ENCODE results near the gene LPGAT1.

Gene LPGAT1

DNA sequence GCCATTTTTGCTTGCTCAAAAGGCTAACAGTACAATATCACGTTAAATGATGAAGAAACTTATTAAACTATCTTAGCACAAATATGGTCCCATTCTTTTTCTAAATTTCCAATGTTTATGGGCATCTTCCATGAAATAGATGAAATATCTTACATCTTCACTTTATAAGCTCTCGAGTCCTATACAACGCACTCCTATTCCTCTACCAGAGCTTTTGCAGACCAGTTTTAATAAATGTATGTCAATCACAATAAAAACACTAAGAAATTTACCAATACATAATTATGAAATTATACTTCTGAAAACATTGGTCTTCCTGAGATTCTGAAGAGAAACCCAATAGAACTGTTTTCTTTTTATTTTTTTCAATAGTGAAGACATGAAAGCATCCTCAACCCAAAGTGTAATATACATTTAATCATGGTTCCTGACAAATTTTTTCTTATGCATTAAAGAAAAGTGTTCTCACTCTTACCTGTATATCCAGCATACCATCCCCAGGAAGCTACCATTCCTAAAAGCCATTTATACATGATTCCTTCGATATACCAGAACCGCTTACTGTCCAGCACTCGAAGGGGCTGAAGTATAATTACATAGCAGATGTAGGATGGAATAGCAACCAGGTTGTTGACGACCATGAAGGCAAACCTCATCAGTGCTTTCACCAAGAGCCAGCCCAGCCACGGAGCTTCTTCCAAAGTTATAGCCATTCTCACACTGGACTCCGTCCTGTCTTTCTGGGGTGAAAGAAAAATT lies 1.8 kb downstream of the LPGAT1 start:
- no peak for DNase-seq (ENCODE audit: low spot score)

DNA sequence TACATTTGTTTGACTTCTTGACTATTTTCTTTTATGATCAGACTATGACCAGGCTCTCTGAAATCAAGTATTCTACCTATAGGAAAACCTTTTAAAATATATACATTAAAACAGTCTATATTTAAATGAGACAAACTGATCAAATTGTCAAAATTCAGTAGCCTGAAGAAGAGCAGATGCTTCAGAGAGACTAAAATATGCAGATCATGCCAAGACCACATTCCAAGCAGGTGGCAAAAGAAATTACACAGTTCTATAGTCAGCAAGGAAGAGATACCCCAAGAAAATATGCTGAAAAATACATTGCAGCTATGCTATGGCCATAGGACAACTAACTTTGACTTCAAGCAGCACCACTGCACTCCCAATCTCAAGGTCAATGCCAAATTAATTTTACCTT lies 3.5 kb downstream of the LPGAT1 start:
- no peak for DNase-seq (ENCODE audit: low spot score)

DNA sequence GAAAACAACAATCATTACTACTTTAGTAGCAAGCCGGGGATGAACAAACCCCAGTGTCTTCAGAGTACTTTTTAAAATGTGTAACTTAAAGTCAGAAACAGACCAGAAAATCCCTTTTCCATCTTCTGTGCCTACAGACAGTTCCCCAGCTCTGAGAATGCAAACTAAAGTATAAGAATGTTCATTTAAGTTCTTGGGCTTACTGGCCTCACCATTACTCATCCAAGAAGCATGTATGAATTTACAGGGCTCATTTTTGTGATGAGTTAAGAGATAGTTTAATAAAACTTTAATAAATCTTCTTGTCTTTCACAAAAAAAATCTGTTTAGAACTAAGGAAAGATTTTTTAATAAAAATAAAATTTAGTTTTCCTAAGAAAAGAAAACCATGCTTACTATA lies 4.6 kb downstream of the LPGAT1 start:
- peak; percentile 53 for DNase-seq (ENCODE audit: low spot score)

DNA sequence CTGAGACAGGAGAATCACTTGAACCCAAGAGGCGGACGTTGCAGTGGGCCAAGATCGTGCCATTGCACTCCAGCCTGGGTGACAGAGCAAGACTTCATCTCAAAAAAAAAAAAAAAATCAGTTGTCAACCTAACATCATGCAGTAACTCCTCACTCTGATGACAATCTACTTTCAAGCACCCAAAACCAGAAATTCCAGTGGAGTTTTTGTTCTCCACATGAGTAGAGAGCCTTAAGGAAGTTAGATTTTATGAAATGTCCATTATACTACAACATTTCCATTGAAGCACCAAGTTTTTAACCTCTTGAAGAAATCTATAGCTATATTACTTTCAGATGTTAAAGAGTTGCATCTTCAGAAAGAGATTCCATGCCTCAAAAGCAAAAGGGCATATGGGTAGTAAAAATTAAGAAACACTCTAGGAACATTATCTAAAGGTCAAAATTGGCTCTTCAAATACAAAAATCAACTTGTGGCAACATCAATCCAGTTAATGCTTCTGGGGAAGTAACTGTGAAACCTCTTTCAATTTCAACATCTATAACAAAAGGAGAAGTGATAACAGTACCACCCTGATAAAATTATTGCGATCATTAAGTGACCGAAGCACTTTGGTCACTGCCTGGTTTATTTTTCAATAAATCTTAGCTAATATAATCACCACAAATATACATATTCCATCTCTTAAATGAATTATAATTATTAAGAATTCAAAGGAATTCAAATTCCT lies 7.7 kb downstream of the LPGAT1 start:
- DNase-seq (ENCODE audit: low spot score) = no peak

DNA sequence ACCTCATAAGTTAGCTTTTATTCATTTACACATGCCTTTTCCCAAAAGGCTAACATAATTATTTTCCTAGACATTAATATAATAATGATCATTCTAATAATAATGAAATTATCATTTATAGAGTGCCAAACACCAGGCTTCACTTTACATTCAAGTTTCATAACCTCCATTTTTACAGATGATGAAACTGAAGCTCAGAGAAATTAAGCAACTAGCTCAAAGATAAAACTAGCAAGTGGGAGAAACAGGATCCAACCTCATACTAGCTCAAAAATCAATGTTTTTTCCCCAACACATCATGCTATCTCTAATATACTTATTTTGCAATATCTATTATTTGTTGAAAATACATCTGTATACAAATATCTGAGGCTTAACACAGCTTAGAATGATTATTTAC lies 14.0 kb downstream of the LPGAT1 start:
- no peak for DNase-seq (ENCODE audit: low spot score)

DNA sequence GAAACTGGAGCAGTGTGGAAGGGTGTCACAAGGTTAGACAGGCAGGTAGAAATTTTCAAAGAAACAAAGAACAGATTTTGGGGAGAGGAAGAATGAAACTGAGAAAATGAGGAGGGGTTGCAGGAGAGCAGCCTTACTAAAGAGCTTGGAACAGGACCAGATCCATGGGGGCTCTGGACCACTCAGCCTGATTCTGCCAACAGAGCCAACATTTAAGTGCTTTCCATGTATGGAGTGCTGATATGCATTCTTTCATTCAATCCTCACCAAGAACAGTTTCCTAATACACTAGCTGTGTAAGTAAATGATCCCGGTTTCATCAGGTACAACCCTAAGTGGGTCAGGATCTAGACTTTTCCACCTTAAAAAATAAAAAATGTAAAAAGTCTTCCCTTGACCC lies 16.2 kb downstream of the LPGAT1 start:
- no peak for DNase-seq (ENCODE audit: low spot score)

DNA sequence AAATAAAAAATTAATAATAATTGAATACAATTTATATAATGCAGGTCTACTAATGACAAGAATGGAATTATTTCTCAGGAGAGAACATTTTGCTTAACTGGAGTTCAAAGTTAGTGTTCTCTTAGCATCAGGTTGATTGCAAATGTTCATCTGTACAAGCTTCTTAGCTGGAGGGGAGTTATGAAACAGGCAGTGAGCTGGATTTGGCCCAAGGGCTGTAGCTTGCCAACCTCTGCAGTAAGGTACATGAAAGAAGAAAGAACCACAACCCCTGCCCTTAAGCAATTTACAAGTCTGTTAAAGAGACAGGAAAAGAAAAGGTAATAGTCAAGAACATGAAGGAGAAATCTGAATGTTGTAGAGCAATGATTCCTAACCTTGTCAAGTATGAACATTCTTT lies 17.0 kb downstream of the LPGAT1 start:
- peak; percentile 4 for DNase-seq (ENCODE audit: low spot score)

DNA sequence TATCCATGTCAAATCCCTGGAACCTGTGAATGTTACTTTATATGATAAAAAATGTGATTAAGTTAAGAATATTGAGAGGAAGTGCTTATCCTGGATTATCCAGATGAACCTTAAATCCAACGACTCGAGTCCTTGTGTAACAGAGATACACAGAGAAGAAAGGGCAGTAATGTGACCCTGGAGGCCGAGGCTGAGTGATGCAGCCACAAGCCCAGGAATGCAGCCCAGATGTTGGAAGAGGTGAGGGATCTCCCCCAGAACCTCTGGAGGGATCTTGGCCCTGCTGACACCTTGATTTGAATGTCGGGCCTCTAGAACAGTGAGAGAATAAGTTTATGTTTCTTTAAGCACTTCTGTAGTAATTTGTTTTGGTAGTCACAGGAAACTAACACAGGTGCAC lies 18.0 kb downstream of the LPGAT1 start:
- no peak for DNase-seq (ENCODE audit: low spot score)

DNA sequence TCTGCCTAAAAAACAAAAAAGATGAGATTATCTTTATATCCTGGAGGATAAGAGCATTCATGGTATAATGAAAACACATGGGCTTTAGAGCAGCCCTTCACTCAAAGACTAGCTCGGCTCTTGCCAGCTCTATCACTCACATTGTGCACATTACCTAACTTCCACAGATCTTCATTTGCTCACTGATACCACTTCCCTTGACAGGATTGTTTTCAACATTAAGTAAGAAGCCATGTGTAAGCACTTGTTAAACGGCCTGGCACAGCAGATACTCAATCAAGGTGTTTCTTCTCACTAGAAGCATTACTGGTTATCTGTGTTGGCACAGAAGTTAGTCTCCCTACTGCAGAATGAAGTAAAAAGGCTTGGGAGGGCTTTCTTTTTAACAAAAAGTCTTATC lies 18.7 kb downstream of the LPGAT1 start:
- DNase-seq (ENCODE audit: low spot score) = no peak

DNA sequence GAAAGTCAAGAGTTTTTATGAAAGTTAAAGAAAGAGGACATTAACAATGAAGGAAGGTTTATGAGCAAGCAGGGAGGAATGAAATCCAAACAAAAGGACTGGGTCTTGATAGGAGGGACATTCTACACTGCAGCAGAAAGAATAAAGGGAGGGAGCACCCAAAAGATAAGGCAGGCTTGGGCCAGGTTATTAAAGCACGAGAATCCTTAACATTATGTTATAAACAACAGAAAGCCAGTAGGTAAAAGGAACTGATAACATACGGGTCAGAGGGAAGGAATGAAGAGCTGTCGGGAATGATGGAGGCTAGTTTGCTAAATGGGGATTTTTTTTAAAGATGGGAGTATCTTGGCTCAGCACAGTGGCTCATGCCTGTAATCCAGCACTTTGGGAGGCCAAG lies 19.4 kb downstream of the LPGAT1 start:
- no peak for DNase-seq (ENCODE audit: low spot score)

DNA sequence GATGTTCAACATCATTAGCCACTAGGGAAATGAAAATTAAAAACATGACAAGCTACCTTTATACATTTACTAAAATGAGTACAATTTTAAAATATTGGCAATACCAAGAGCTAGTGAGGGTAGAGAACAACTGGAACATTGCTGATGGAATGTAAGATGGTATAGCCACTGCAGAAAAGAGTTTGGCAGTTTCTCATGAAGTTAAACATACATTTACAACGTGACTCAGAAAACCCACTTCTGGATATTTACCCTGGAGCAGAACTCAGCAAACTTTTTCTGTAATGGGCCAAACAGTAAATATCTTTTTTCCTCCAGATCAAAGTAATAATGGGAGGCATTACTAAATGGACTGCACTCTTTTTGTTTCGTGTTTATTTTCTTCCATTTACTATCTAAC lies 22.1 kb downstream of the LPGAT1 start:
- no peak for DNase-seq (ENCODE audit: low spot score)

DNA sequence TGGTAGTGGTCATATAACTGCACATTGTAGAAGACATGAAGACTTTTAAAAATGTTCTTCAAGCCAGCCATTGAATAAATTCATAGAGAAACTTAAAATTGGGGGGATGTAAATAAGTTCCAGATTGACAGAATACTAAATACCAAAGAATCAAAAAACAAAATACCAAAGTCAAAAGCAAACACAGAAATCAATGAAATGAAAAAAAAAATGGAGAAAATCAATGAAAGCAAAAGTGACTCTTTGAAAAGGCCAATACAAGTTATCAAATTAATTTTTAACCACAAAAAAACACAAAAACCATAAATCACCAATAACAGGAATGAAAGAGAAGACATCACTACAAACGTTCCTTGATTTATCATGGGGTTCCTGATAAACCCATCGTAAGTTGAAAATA lies 25.6 kb downstream of the LPGAT1 start:
- DNase-seq (ENCODE audit: low spot score) = no peak

DNA sequence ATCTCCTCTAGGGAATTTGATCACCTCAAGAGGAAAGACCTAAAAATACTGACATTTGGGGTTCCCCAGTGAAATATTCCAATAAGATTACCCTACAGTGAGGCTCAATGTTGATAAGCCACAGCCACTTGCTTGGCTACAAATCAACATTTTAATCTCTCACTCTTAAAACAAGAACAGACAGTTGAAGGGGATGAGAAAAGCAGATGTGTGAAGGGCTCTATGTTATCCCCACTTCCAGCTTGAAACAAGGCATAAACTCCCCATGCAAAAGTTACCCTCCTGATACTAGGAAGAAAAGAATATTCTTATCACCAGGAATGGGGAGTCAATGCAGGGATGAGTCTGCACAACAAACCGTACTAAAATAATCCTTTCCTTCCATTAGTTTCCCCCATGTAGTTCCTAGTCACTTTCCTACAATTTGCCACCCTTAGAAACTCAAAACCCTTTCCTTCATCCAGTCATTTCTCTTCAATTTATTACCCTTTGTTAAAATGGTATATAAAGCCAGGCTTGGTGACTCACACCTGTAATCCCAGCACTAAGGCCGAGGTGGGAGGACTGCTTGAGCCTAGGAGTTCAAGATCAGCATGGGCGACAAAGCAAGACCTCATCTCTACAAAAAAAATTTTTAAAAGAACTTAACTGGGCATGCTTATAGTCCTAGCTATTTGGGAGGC lies 29.5 kb downstream of the LPGAT1 start:
- no peak for DNase-seq (ENCODE audit: low spot score)

DNA sequence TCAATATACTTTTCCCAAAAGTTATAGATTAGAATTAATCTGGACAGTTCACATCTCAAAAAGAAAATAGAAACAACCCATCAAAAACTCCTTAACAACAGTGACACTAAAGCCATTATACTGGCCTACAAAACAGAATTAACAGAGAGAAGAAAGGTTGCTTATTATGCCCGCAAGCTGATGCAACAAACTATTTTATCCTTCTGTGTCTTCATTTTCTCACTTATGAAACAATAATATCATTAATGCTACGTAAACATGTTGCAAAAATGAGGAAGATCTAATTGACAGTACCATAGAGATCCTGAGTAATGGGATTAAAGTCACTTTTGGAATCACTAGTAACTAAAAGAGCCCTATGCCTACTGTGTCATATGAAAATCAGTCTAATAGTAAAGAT lies 32.6 kb downstream of the LPGAT1 start:
- no peak for DNase-seq (ENCODE audit: low spot score)

DNA sequence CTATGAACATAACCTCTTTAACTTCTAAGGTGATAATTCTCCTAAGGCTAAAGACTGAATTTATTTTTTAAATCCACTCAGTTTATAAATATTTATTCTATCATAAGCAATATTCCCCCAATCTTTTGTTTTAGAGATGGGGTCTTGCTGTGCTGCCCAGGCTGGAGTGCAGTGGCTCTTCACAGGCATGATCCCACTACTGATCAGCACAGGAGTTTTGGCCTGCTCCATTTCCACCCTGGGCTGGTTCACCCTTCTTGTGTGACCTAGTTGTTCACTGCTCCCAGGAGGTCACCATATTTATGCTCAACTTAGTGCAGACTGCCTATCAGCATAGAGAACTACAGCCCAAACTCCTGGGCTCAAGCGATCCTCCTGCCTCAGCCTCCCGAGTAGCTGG lies 38.6 kb downstream of the LPGAT1 start:
- no peak for DNase-seq (ENCODE audit: low spot score)

DNA sequence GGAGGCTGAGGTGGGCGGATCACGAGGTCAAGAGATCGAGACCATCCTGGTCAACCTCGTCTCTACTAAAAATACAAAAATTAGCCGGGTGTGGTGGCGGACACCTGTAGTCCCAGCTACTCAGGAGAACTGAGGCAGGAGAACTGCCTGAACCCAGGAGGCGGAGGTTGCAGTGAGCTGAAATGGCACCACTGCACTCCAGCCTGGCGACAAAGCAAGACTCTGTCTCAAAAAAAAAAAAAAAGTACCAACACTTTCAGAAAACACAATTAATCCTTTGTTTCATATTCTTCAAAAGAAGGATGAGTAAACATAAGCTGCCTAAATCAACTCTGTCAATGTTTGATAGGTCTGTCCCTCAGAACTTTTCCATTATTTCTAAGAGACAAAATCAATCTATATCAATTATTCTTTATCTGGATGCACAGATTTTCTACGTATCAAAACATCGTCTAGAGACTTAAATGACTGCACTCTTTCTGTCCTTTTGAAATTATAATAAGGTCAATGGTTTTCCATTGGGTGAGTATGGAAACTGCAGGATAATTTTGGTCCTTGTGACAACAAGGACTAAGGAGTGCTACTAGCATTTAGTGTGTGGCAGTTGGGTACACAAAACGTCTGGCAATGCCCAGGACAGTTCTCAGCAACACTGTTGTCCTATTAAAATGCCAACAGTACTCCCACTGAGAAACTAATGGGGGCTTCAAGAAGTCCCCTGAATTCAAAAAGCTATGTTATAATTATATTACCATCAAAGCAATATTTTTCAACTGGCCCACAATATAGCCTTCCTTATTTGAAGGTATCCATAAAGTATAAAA lies 40.7 kb downstream of the LPGAT1 start:
- DNase-seq (ENCODE audit: low spot score) = no peak

DNA sequence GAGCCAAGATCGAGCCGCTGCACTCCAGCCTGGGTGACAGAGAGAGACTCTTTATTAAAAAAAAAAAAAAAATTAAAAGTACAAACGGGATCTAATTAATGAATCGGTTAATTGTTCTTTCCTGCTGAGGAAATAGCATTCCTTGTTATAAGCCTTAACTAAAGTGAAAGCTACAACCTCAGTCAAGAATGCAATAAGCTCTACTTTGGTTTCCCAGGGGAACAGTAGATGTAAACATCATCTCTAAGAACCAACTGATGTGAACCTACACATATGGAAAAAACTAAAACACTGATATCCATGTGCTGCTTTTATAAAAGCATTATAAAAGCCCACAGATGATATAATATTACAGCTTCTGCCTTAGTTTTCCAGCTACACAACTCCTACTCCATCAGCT lies 41.9 kb downstream of the LPGAT1 start:
- DNase-seq (ENCODE audit: low spot score) = no peak

DNA sequence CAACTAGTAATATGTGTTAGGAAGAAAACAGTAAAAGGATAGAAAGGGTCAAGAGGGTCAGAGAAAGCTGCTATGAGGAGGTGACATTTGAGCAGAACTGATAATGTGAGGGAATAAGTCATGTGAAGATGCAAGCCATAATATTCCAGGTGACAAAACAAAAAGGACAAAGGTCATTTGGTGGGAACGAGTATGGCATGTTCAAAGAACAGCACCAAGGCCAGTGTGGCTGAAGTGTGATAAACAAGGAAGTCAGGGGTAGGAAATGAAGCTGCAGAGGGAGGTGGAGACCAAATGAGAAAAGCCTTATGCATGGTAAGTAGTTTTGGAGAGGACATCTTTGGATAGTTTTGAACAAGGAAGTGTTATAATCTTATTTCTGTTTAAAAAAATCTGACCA lies 46.7 kb downstream of the LPGAT1 start:
- DNase-seq (ENCODE audit: low spot score) = no peak

DNA sequence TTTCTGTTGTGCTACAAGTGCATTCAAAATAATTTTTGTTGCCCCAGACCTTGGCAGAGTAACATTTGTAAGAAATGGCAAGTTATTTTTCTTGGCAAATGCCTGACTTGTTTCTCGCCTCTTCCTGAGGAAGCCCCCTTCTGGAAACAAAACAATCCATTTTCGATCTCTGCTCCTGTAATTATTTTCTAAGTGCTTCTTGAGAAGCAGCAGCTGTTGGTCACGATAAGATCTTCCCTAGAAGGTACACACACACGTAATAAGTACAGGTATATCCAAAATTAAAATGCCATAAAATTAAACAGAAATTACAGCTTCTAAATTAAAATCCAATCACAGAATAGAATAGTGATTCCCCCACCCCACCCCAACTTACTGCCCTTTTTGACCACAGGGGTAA lies 47.3 kb downstream of the LPGAT1 start:
- DNase-seq (ENCODE audit: low spot score) = no peak

DNA sequence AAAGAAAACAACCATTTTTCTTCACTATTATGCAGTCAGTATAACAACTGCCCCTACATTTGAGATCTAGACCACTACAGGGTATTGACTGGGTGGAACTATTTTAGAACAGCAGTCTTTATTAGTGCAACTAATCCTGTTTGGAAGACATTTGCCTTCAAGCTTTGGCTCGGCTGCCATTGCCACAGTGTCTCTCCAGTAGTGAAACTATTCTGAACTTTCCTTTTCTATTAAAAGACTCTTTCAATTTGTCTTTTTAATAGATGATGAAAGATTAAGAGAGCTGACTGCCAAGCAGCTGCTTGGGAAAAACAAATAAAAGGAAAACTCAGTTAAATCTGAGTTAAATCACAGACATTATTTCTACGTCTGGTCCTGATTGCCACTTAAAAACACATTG lies 49.3 kb downstream of the LPGAT1 start:
- no peak for DNase-seq (ENCODE audit: low spot score)

DNA sequence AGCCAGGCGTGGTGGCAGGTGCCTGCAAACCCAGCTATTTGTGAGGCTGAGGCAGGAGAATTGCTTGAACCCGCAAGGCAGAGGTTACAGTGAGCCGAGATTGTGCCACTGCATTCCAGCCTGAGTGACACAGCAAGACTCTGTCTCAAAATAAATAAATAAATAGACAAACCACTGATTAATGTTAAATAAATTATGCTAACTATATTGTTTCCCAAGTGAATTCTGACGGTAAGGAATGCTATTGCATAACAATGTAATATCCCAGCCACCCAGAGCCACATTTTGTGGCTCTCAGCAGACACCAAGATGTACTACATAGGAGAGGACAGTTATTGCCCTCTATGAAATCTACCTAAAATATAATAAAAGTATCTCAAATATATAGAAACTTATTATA lies 55.4 kb downstream of the LPGAT1 start:
- DNase-seq (ENCODE audit: low spot score) = no peak

DNA sequence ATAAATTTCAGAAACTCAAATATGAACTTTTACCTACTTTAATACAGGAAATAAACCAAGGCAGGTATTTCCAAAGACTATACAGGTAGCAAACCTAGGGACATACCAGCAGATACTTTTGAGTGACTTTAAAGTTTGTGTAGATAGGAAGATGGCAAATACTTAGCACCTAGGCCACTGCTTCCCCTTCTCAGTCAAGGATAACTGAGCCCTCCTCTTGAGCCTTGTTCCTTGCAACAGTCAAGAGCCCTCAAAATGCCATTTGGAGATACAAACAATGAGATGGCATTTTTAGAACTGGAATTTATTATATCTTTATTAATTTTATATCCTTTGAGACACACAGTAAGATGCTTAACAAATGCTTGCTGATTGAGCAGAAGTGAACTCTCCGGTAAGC lies 65.9 kb downstream of the LPGAT1 start:
- DNase-seq (ENCODE audit: low spot score) = no peak

Measured in AG08395 (cell line).